Loucy (cell line): ENCODE results near the gene CLNK.

Source experiments
- H2AFZ ChIP-seq: fragments of 200-600 bp; sonication (generic); 2 replicates; pipeline ENCODE4 v1.6.0; 2016; ENCODE audit warnings: antibody characterized with exemption, mild to moderate bottlenecking, low read length, moderate library complexity
- H3F3A ChIP-seq: fragments of 200-600 bp; 2 replicates; pipeline ENCODE4 v1.6.0; 2016; ENCODE audit warnings: antibody characterized with exemption, low read depth, mild to moderate bottlenecking
- H3K27me3 ChIP-seq: fragments of 200-600 bp; sonication (generic); 2 replicates; pipeline ENCODE4 v1.6.1; 2014; ENCODE audit warnings: low read length, mild to moderate bottlenecking; ENCODE audit not compliant: insufficient read depth, poor library complexity, severe bottlenecking
- H3K36me3 ChIP-seq: fragments of 200-600 bp; sonication (generic); 2 replicates; pipeline ENCODE4 v1.6.1; 2016; ENCODE audit warnings: low read length; ENCODE audit not compliant: insufficient read depth
- H3K4me1 ChIP-seq: fragments of 200-600 bp; sonication (generic); 2 replicates; pipeline ENCODE4 v1.5.1; 2014; ENCODE audit warnings: low read length, mild to moderate bottlenecking; ENCODE audit not compliant: insufficient read depth, poor library complexity, severe bottlenecking
- H3K4me2 ChIP-seq: fragments of 200-600 bp; sonication (generic); 2 replicates; pipeline ENCODE4 v1.6.0; 2014; ENCODE audit warnings: antibody characterized with exemption, low read length, low read depth, mild to moderate bottlenecking; ENCODE audit not compliant: poor library complexity, severe bottlenecking
- H3K4me3 ChIP-seq: fragments of 200-600 bp; sonication (generic); 2 replicates; pipeline ENCODE4 v1.5.1; 2014; ENCODE audit warnings: low read length, mild to moderate bottlenecking, mixed read lengths; ENCODE audit not compliant: poor library complexity, severe bottlenecking
- H3K79me2 ChIP-seq: fragments of 200-600 bp; sonication (generic); 2 replicates; pipeline ENCODE4 v1.6.1; 2014; ENCODE audit warnings: low read length; ENCODE audit not compliant: insufficient read depth
- H3K9ac ChIP-seq: fragments of 200-600 bp; sonication (generic); 2 replicates; pipeline ENCODE4 v1.6.0; 2014; ENCODE audit warnings: mild to moderate bottlenecking, low read depth, low read length, moderate library complexity; ENCODE audit not compliant: poor library complexity, severe bottlenecking
- H3K9me2 ChIP-seq: fragments of 200-600 bp; sonication (generic); replicated peaks from 2 replicates; pipeline ENCODE4 v1.6.1; 2016; ENCODE audit warnings: low read depth, low read length, mixed read lengths
- H3K9me3 ChIP-seq: fragments of 200-600 bp; sonication (generic); 2 replicates; pipeline ENCODE4 v1.6.1; 2014; ENCODE audit warnings: mild to moderate bottlenecking, antibody characterized with exemption, low read length, low read depth; ENCODE audit not compliant: insufficient read depth
- H4K20me1 ChIP-seq: fragments of 200-600 bp; sonication (generic); 2 replicates; pipeline ENCODE4 v1.6.0; 2014; ENCODE audit warnings: antibody characterized with exemption, low read length, mild to moderate bottlenecking; ENCODE audit not compliant: insufficient read depth, poor library complexity, severe bottlenecking
- CTCF ChIP-seq: fragments of 200-600 bp; sonication (generic); conservative IDR thresholded peaks from 2 replicates; pipeline ENCODE4 v1.5.1; 2014; ENCODE audit warnings: mild to moderate bottlenecking, antibody characterized with exemption, low read length
- EZH2phosphoT487 ChIP-seq: fragments of 200-600 bp; IDR thresholded peaks from 2 replicates; pipeline ENCODE4 v1.6.1; 2018; ENCODE audit warnings: antibody characterized with exemption, mild to moderate bottlenecking, moderate library complexity, borderline replicate concordance

Gene CLNK

GRCh38 chr4:10682397-10682796 is 2.2 kb downstream of the CLNK start:
- H3F3A ChIP-seq = no peaks in the 10 kb centered on the region
- no peaks in the 10 kb centered on the region for H3K27me3 ChIP-seq
- H3K9me2 ChIP-seq = no peaks in the 10 kb centered on the region
- no peaks in the 10 kb centered on the region for H3K36me3 ChIP-seq
- peaks cover 40% of the 10 kb centered on the region for H3K79me2 ChIP-seq
- H3K9ac ChIP-seq = peak overlapping the region; percentile 86
- no peaks in the 10 kb centered on the region for H4K20me1 ChIP-seq
- no peak overlapping the region for H2AFZ ChIP-seq
- H3K4me2 ChIP-seq = peak overlapping the region; percentile 79
- H3K4me3 ChIP-seq = peak overlapping the region; percentile 72
- TF ChIP-seq CTCF (no peak), EZH2phosphoT487 (no peak)
- H3K9me3 ChIP-seq = no peaks in the 10 kb centered on the region
- H3K4me1 ChIP-seq = peaks cover 65% of the 10 kb centered on the region

- Histone ChIP-seq H3K4me1 (peaks cover 63% of the 10 kb centered on the region), H4K20me1 (no peaks in the 10 kb centered on the region), H3K4me2 (no peak overlapping the region), H3K9ac (no peak overlapping the region), H2AFZ (no peak overlapping the region), H3K79me2 (peaks cover 26% of the 10 kb centered on the region), H3K4me3 (no peak overlapping the region), H3K27me3 (no peaks in the 10 kb centered on the region), H3K36me3 (no peaks in the 10 kb centered on the region), H3K9me3 (no peaks in the 10 kb centered on the region), H3K9me2 (no peaks in the 10 kb centered on the region), H3F3A (peaks cover 8% of the 10 kb centered on the region; the same call in 1 of the 2 replicates)
- TF ChIP-seq EZH2phosphoT487 = no peak
- TF ChIP-seq CTCF = no peak
Measured at GRCh38 chr4:10677796-10678497, 6.6 kb downstream of the CLNK start.

GRCh38 chr4:10673817-10674369 is 10.7 kb downstream of the CLNK start:
- Histone ChIP-seq H3K36me3 (no peaks in the 10 kb centered on the region), H3K4me1 (peaks cover 77% of the 10 kb centered on the region), H3K9me3 (no peaks in the 10 kb centered on the region), H2AFZ (no peak overlapping the region), H3F3A (peaks cover 22% of the 10 kb centered on the region), H3K79me2 (peaks cover 5% of the 10 kb centered on the region; the same call in 1 of the 2 replicates), H3K27me3 (no peaks in the 10 kb centered on the region), H3K4me2 (no peak overlapping the region), H3K4me3 (no peak overlapping the region), H3K9ac (no peak overlapping the region), H3K9me2 (no peaks in the 10 kb centered on the region), H4K20me1 (no peaks in the 10 kb centered on the region)
- TF ChIP-seq CTCF = no peak
- TF ChIP-seq EZH2phosphoT487 = no peak
